Effector memory CD8-positive, alpha-beta T cell (primary cell): ENCODE data around the gene SLC44A4.
A peak's percentile ranks its signal among the peaks of the same experiment; 100 is the strongest.

Experiments used
- ATAC-seq: fragments of 150-1000 bp; cut with Tn5 transposase; replicated peaks from 2 replicates; pipeline ENCODE4 v1.10.0; 2021; ENCODE audit warnings: mild to moderate bottlenecking, moderate library complexity
- DNase-seq, 3 experiments: peaks; one replicate each; pipeline ENCODE4 v3.0.0; 2021
- H3K27ac Mint-ChIP-seq, 2 donors: one replicate each; pipeline ENCODE4 v1.8.0; 2022; ENCODE audit warnings: mild to moderate bottlenecking in 2 of 2, mixed read lengths in 2 of 2, moderate library complexity in 2 of 2
- H3K27me3 Mint-ChIP-seq, 2 donors: one replicate each; pipeline ENCODE4 v1.8.0; 2022; ENCODE audit warnings: mixed read lengths in 2 of 2
- H3K36me3 Mint-ChIP-seq: one replicate; pipeline ENCODE4 v1.8.0; 2022; ENCODE audit warnings: mild to moderate bottlenecking, moderate library complexity, mixed read lengths; ENCODE audit not compliant: insufficient read depth
- H3K4me1 Mint-ChIP-seq, 2 donors: one replicate each; pipeline ENCODE4 v1.8.0; 2022; ENCODE audit warnings: low read depth in 2 of 2, mixed read lengths in 2 of 2
- H3K4me3 Mint-ChIP-seq, 2 donors: one replicate each; pipeline ENCODE4 v1.8.0; 2022; ENCODE audit warnings: mild to moderate bottlenecking in 2 of 2, mixed read lengths in 2 of 2, moderate library complexity in 2 of 2
- H3K9me3 Mint-ChIP-seq, 2 donors: one replicate each; pipeline ENCODE4 v1.8.0; 2022; ENCODE audit warnings: mixed read lengths in 2 of 2

SLC44A4 gene

GRCh38 chr6:31881136-31881859, 2.5 kb upstream of the SLC44A4 start:
- no peak for DNase-seq
- no peak overlapping the region for H3K4me3 Mint-ChIP-seq
- no peak for ATAC-seq
- peak overlapping the region; percentile 26 to 27 for H3K27ac Mint-ChIP-seq
- H3K4me1 Mint-ChIP-seq: peaks cover 0 to 3% of the 10 kb centered on the region in 2 donors
- H3K9me3 Mint-ChIP-seq: no peaks in the 10 kb centered on the region
- no peaks in the 10 kb centered on the region for H3K27me3 Mint-ChIP-seq
- H3K36me3 Mint-ChIP-seq: peaks cover 33% of the 10 kb centered on the region

- H3K4me3 Mint-ChIP-seq: no peak overlapping the region
- no peaks in the 10 kb centered on the region for H3K4me1 Mint-ChIP-seq
- DNase-seq: no peak
- peaks cover 26% of the 10 kb centered on the region for H3K36me3 Mint-ChIP-seq
- no peak for ATAC-seq
- H3K27ac Mint-ChIP-seq: peak overlapping the region; percentile 26 to 27
- H3K27me3 Mint-ChIP-seq: no peaks in the 10 kb centered on the region
- H3K9me3 Mint-ChIP-seq: no peaks in the 10 kb centered on the region
Observed at GRCh38 chr6:31880616-31881015, 1.8 kb upstream of the SLC44A4 start.

GRCh38 chr6:31879901-31880300, 1.1 kb upstream of the SLC44A4 start:
- no peak overlapping the region for H3K4me3 Mint-ChIP-seq
- H3K9me3 Mint-ChIP-seq: no peaks in the 10 kb centered on the region
- no peaks in the 10 kb centered on the region for H3K4me1 Mint-ChIP-seq
- no peak for ATAC-seq
- H3K36me3 Mint-ChIP-seq: peaks cover 24% of the 10 kb centered on the region
- H3K27ac Mint-ChIP-seq: no peak overlapping the region
- DNase-seq: no peak
- no peaks in the 10 kb centered on the region for H3K27me3 Mint-ChIP-seq

GRCh38 chr6:31879143-31879542, 346 bp upstream of the SLC44A4 start:
- H3K4me3 Mint-ChIP-seq: no peak overlapping the region
- no peak overlapping the region for H3K27ac Mint-ChIP-seq
- DNase-seq: no peak
- no peaks in the 10 kb centered on the region for H3K27me3 Mint-ChIP-seq
- ATAC-seq: no peak
- no peaks in the 10 kb centered on the region for H3K4me1 Mint-ChIP-seq
- H3K36me3 Mint-ChIP-seq: peaks cover 24% of the 10 kb centered on the region
- H3K9me3 Mint-ChIP-seq: no peaks in the 10 kb centered on the region

GRCh38 chr6:31878222-31878621, 575 bp downstream of the SLC44A4 start:
- H3K27me3 Mint-ChIP-seq: no peaks in the 10 kb centered on the region
- no peak overlapping the region for H3K4me3 Mint-ChIP-seq
- peak overlapping the region; percentile 28 to 77 for H3K27ac Mint-ChIP-seq
- ATAC-seq (no peak), DNase-seq (no peak)
- H3K4me1 Mint-ChIP-seq: no peaks in the 10 kb centered on the region
- H3K36me3 Mint-ChIP-seq: peaks cover 20% of the 10 kb centered on the region
- H3K9me3 Mint-ChIP-seq: no peaks in the 10 kb centered on the region

- Mint-ChIP-seq H3K9me3 (no peaks in the 10 kb centered on the region), H3K4me3 (no peak overlapping the region), H3K36me3 (peaks cover 16% of the 10 kb centered on the region), H3K27me3 (no peaks in the 10 kb centered on the region), H3K27ac (peak overlapping the region; percentile 28 to 77), H3K4me1 (no peaks in the 10 kb centered on the region)
- ATAC-seq: no peak
- no peak for DNase-seq
Observed at GRCh38 chr6:31877651-31878161, 1.1 kb downstream of the SLC44A4 start.

GRCh38 chr6:31877125-31877650, 1.6 kb downstream of the SLC44A4 start:
- H3K4me3 Mint-ChIP-seq: no peak overlapping the region
- peaks cover 15% of the 10 kb centered on the region for H3K36me3 Mint-ChIP-seq
- ATAC-seq (no peak), DNase-seq (no peak)
- H3K27me3 Mint-ChIP-seq: no peaks in the 10 kb centered on the region
- no peaks in the 10 kb centered on the region for H3K4me1 Mint-ChIP-seq
- H3K9me3 Mint-ChIP-seq: no peaks in the 10 kb centered on the region
- H3K27ac Mint-ChIP-seq: peak overlapping the region in 1 of 2 donors; percentile 77

GRCh38 chr6:31876357-31876756, 2.4 kb downstream of the SLC44A4 start:
- Mint-ChIP-seq H3K27me3 (peaks cover 0 to 3% of the 10 kb centered on the region in 2 donors), H3K27ac (no peak overlapping the region), H3K4me3 (no peak overlapping the region), H3K9me3 (no peaks in the 10 kb centered on the region), H3K36me3 (peaks cover 8% of the 10 kb centered on the region), H3K4me1 (peaks cover 0 to 4% of the 10 kb centered on the region in 2 donors)
- DNase-seq (no peak), ATAC-seq (no peak)

GRCh38 chr6:31875877-31876276, 2.9 kb downstream of the SLC44A4 start:
- no peak overlapping the region for H3K4me3 Mint-ChIP-seq
- peaks cover 3% of the 10 kb centered on the region for H3K36me3 Mint-ChIP-seq
- ATAC-seq (no peak), DNase-seq (no peak)
- peak overlapping the region in 1 of 2 donors; percentile 78 for H3K27ac Mint-ChIP-seq
- peaks cover 2 to 4% of the 10 kb centered on the region in 2 donors for H3K4me1 Mint-ChIP-seq
- H3K9me3 Mint-ChIP-seq: no peaks in the 10 kb centered on the region
- peaks cover 0 to 8% of the 10 kb centered on the region in 2 donors for H3K27me3 Mint-ChIP-seq

GRCh38 chr6:31874836-31875572, 3.8 kb downstream of the SLC44A4 start:
- DNase-seq: no peak
- H3K27me3 Mint-ChIP-seq: peaks cover 0 to 11% of the 10 kb centered on the region in 2 donors
- H3K4me3 Mint-ChIP-seq: no peak overlapping the region
- no peak for ATAC-seq
- H3K36me3 Mint-ChIP-seq: peaks cover 3% of the 10 kb centered on the region
- peaks cover 2 to 4% of the 10 kb centered on the region in 2 donors for H3K4me1 Mint-ChIP-seq
- peak overlapping the region in 1 of 2 donors; percentile 60 for H3K27ac Mint-ChIP-seq
- no peaks in the 10 kb centered on the region for H3K9me3 Mint-ChIP-seq

GRCh38 chr6:31874084-31874670, 4.6 kb downstream of the SLC44A4 start:
- no peaks in the 10 kb centered on the region for H3K9me3 Mint-ChIP-seq
- peaks cover 0 to 11% of the 10 kb centered on the region in 2 donors for H3K27me3 Mint-ChIP-seq
- H3K36me3 Mint-ChIP-seq: no peaks in the 10 kb centered on the region
- peaks cover 2 to 4% of the 10 kb centered on the region in 2 donors for H3K4me1 Mint-ChIP-seq
- ATAC-seq: no peak
- H3K4me3 Mint-ChIP-seq: no peak overlapping the region
- no peak for DNase-seq
- peak overlapping the region in 1 of 2 donors; percentile 60 for H3K27ac Mint-ChIP-seq

- H3K27ac Mint-ChIP-seq: no peak overlapping the region
Observed at GRCh38 chr6:31871046-31871659, 7.6 kb downstream of the SLC44A4 start.

GRCh38 chr6:31870385-31870921, 8.3 kb downstream of the SLC44A4 start:
- DNase-seq (no peak), ATAC-seq (no peak)
- Mint-ChIP-seq H3K4me3 (no peak overlapping the region), H3K4me1 (peaks cover 2 to 4% of the 10 kb centered on the region in 2 donors), H3K36me3 (no peaks in the 10 kb centered on the region), H3K27me3 (peaks cover 0 to 11% of the 10 kb centered on the region in 2 donors), H3K9me3 (no peaks in the 10 kb centered on the region), H3K27ac (no peak overlapping the region)

More at GRCh38 chr6:31871046-31871659, 7.6 kb downstream of the SLC44A4 start:
- Mint-ChIP-seq H3K27me3 (peaks cover 0 to 11% of the 10 kb centered on the region in 2 donors), H3K9me3 (no peaks in the 10 kb centered on the region), H3K4me1 (peaks cover 2 to 4% of the 10 kb centered on the region in 2 donors), H3K36me3 (no peaks in the 10 kb centered on the region), H3K4me3 (no peak overlapping the region)
- DNase-seq (no peak), ATAC-seq (no peak)
